B cell (primary cell): ENCODE data around the gene CD34.
"Not testable (repeated sequence)": the region's sequence is repeated elsewhere in the genome, so short reads cannot be mapped to it uniquely, and the experiment has no call there.

Source experiments
- EZH2 ChIP-seq: IDR thresholded peaks from 2 replicates; pipeline ENCODE4 v1.6.1; 2012; ENCODE audit warnings: borderline replicate concordance, low read depth, mild to moderate bottlenecking, moderate library complexity, low read length; ENCODE audit not compliant: insufficient read depth, poor library complexity, severe bottlenecking
- TF ChIP-seq, protein P1 (sequence below): fragments of 200-600 bp; IDR thresholded peaks from one replicate; pipeline ENCODE4 v1.8.0; 2022; ENCODE audit warnings: antibody characterized with exemption, mild to moderate bottlenecking

DNA sequence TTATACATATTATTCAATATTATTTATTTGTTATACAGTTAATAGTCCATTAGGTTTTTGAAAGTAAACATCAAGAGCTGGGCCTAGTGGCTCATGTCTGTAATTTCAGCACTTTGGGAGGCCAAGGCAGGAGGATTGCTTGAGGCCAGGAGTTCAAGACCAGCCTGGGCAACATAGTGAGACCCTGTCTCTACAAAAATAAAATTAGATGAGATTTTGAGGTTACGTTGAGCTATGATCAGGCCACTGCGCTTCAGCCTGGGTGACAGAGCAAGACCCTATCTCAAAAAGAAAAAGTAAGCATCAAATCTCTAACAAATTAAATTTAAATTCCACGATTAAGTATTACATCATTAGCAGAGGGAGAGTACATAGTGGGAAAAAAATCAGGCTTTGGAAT lies 15.0 kb upstream of the CD34 start:
- TF ChIP-seq, protein P1, sequence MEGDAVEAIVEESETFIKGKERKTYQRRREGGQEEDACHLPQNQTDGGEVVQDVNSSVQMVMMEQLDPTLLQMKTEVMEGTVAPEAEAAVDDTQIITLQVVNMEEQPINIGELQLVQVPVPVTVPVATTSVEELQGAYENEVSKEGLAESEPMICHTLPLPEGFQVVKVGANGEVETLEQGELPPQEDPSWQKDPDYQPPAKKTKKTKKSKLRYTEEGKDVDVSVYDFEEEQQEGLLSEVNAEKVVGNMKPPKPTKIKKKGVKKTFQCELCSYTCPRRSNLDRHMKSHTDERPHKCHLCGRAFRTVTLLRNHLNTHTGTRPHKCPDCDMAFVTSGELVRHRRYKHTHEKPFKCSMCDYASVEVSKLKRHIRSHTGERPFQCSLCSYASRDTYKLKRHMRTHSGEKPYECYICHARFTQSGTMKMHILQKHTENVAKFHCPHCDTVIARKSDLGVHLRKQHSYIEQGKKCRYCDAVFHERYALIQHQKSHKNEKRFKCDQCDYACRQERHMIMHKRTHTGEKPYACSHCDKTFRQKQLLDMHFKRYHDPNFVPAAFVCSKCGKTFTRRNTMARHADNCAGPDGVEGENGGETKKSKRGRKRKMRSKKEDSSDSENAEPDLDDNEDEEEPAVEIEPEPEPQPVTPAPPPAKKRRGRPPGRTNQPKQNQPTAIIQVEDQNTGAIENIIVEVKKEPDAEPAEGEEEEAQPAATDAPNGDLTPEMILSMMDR, result not testable (repeated sequence)
- TF ChIP-seq EZH2, result not testable (repeated sequence)
